ENCODE data around the gene MAGEC2.

Gene MAGEC2

GRCh38 chrX:142204522-142205433 lies at the start of gene MAGEC2:
TSS of gene MAGEC2 (minus strand) at chrX:142205290. CDS start at chrX:142203987, 1,303 bp downstream.
- no peak for DNase-seq (ENCODE audit: low read depth, low spot score)

- DNase-seq (ENCODE audit: low read depth, low spot score), result no peak
Observed at GRCh38 chrX:142251680-142252079, 46.6 kb upstream of the MAGEC2 start.

GRCh38 chrX:142251202-142251601 lies 46.1 kb upstream of the MAGEC2 start:
- DNase-seq (ENCODE audit: low read depth, low spot score), result no peak

GRCh38 chrX:142250502-142250901 lies 45.4 kb upstream of the MAGEC2 start:
- DNase-seq (ENCODE audit: low read depth, low spot score), result no peak

GRCh38 chrX:142249721-142250120 lies 44.6 kb upstream of the MAGEC2 start:
- DNase-seq (ENCODE audit: low read depth, low spot score), result no peak

- DNase-seq (ENCODE audit: low read depth, low spot score), result no peak
Observed at GRCh38 chrX:142244568-142244967, 39.5 kb upstream of the MAGEC2 start.

GRCh38 chrX:142238536-142238935 lies 33.4 kb upstream of the MAGEC2 start:
- DNase-seq (ENCODE audit: low read depth, low spot score), result no peak

GRCh38 chrX:142233400-142233799 lies 28.3 kb upstream of the MAGEC2 start:
- peak; percentile 46 for DNase-seq (ENCODE audit: low read depth, low spot score)

GRCh38 chrX:142214081-142214480 lies 9.0 kb upstream of the MAGEC2 start:
- DNase-seq (ENCODE audit: low read depth, low spot score), result no peak

- no peak for DNase-seq (ENCODE audit: low read depth, low spot score)
Observed at GRCh38 chrX:142201113-142201512, 4.0 kb downstream of the MAGEC2 start.

- no peak for DNase-seq (ENCODE audit: low read depth, low spot score)
Observed at GRCh38 chrX:142186103-142186502, 19.0 kb downstream of the MAGEC2 start.

- DNase-seq (ENCODE audit: low read depth, low spot score), result no peak
Observed at GRCh38 chrX:142184756-142185602, 20.1 kb downstream of the MAGEC2 start.

- DNase-seq (ENCODE audit: low read depth, low spot score), result peak; percentile 88
Observed at GRCh38 chrX:142156567-142156966, 48.5 kb downstream of the MAGEC2 start.
